HEK293 (cell line): ENCODE results near the gene CLDN10.

Experiments
- CTCF ChIA-PET: fragments of 350-600 bp; formaldehyde crosslinking; extraction: SDS; loops from one replicate; lab custom pipeline; 2021; ENCODE audit warnings: antibody characterized with exemption; lab: Yijun Ruan, JAX
- POLR2A ChIA-PET: fragments of 300-600 bp; formaldehyde crosslinking; extraction: SDS; loops from one replicate; lab custom pipeline; 2020; ENCODE audit warnings: antibody characterized with exemption, inconsistent platforms; lab: Yijun Ruan, JAX
- H3K27ac ChIP-seq: fragments of 200-500 bp; sonication (Bioruptor generic); 2 replicates; pipeline ENCODE4 v1.5.1; 2014; ENCODE audit warnings: low read depth, low read length, control low read depth, inconsistent platforms; ENCODE audit errors: extremely low read depth
- H3K36me3 ChIP-seq, 2 experiments: fragments of 200-500 bp in 1 of 2; sonication (Bioruptor generic) in 1 of 2; 1 replicate in 1 of 2; 2 replicates in 1 of 2; pipeline ENCODE4 v1.5.1; 2014 to 2017; ENCODE audit warnings: inconsistent platforms in 2 of 2, low read length in 2 of 2; ENCODE audit not compliant: control insufficient read depth in 2 of 2, insufficient read depth in 1 of 2
- H3K4me1 ChIP-seq: fragments of 200-500 bp; sonication (Bioruptor generic); 2 replicates; pipeline ENCODE4 v1.5.1; 2014; ENCODE audit warnings: mild to moderate bottlenecking, low read length, inconsistent platforms; ENCODE audit not compliant: control insufficient read depth, insufficient read depth
- H3K4me3 ChIP-seq: 2 replicates; pipeline ENCODE4 v1.5.1; 2011; ENCODE audit warnings: low read depth, mild to moderate bottlenecking, control low read depth, low read length, moderate library complexity
- H3K9me3 ChIP-seq: fragments of 200-500 bp; sonication (Bioruptor generic); 2 replicates; pipeline ENCODE4 v1.5.1; 2014; ENCODE audit warnings: low read depth, low read length, inconsistent platforms; ENCODE audit not compliant: control insufficient read depth, insufficient read depth
- EGR2 ChIP-seq: fragments of 450-650 bp; formaldehyde crosslinking; IDR thresholded peaks from 2 replicates; pipeline ENCODE4 v1.5.1; 2016; ENCODE audit warnings: low read depth, missing biosample characterization, missing genetic modification characterization
- GLIS1 ChIP-seq: fragments of 450-650 bp; formaldehyde crosslinking; IDR thresholded peaks from 2 replicates; pipeline ENCODE4 v1.5.1; 2016; ENCODE audit warnings: missing biosample characterization, missing genetic modification characterization
- HOXA7 ChIP-seq: sonication (generic); formaldehyde crosslinking; IDR thresholded peaks from 2 replicates; pipeline ENCODE4 v1.8.1; 2022; ENCODE audit warnings: missing genetic modification reagents, borderline replicate concordance
- HOXD13 ChIP-seq: sonication (generic); formaldehyde crosslinking; IDR thresholded peaks from 2 replicates; pipeline ENCODE4 v1.8.0; 2022; ENCODE audit warnings: missing genetic modification reagents, borderline replicate concordance
- KLF8 ChIP-seq: fragments of 450-650 bp; formaldehyde crosslinking; IDR thresholded peaks from 2 replicates; pipeline ENCODE4 v1.5.1; 2016; ENCODE audit warnings: missing biosample characterization, missing genetic modification characterization
- SALL2 ChIP-seq: fragments of 450-650 bp; formaldehyde crosslinking; IDR thresholded peaks from 2 replicates; pipeline ENCODE4 v1.5.0; 2017; ENCODE audit warnings: missing biosample characterization, mild to moderate bottlenecking, missing genetic modification characterization, borderline replicate concordance
- SCRT2 ChIP-seq: fragments of 450-650 bp; formaldehyde crosslinking; IDR thresholded peaks from 2 replicates; pipeline ENCODE4 v1.5.1; 2016; ENCODE audit warnings: missing biosample characterization, missing genetic modification characterization
- ZFP69B ChIP-seq: fragments of 450-650 bp; formaldehyde crosslinking; IDR thresholded peaks from 2 replicates; pipeline ENCODE4 v1.5.1; 2016; ENCODE audit warnings: missing biosample characterization, missing genetic modification characterization
- ZNF175 ChIP-seq: fragments of 450-650 bp; formaldehyde crosslinking; IDR thresholded peaks from 2 replicates; pipeline ENCODE4 v1.5.1; 2016; ENCODE audit warnings: missing biosample characterization, missing genetic modification characterization
- ZNF292 ChIP-seq: fragments of 450-650 bp; formaldehyde crosslinking; IDR thresholded peaks from 2 replicates; pipeline ENCODE4 v1.5.1; 2016; ENCODE audit warnings: low read depth, missing biosample characterization, missing genetic modification characterization, borderline replicate concordance
- ZNF335 ChIP-seq: fragments of 450-650 bp; formaldehyde crosslinking; conservative IDR thresholded peaks from 2 replicates; pipeline ENCODE4 v1.5.1; 2016; ENCODE audit warnings: missing biosample characterization, missing genetic modification characterization
- ZNF350 ChIP-seq: fragments of 450-650 bp; formaldehyde crosslinking; IDR thresholded peaks from 2 replicates; pipeline ENCODE4 v1.5.0; 2017; ENCODE audit warnings: missing biosample characterization, mild to moderate bottlenecking, missing genetic modification characterization
- ZNF521 ChIP-seq: fragments of 450-650 bp; formaldehyde crosslinking; IDR thresholded peaks from 2 replicates; pipeline ENCODE4 v1.5.1; 2017; ENCODE audit warnings: missing biosample characterization, mild to moderate bottlenecking, missing genetic modification characterization
- ZNF571 ChIP-seq: fragments of 450-650 bp; formaldehyde crosslinking; IDR thresholded peaks from 2 replicates; pipeline ENCODE4 v1.5.0; 2017; ENCODE audit warnings: missing biosample characterization, missing genetic modification characterization
- ZNF626 ChIP-seq: fragments of 450-650 bp; sonication (Bioruptor Pico); formaldehyde crosslinking; IDR thresholded peaks from 2 replicates; pipeline ENCODE4 v1.5.1; 2018; ENCODE audit warnings: missing biosample characterization, missing genetic modification characterization, inconsistent platforms
- ZNF629 ChIP-seq: fragments of 450-650 bp; formaldehyde crosslinking; IDR thresholded peaks from 2 replicates; pipeline ENCODE4 v1.5.1; 2017; ENCODE audit warnings: missing biosample characterization, missing genetic modification characterization
- ZNF707 ChIP-seq: fragments of 450-650 bp; formaldehyde crosslinking; IDR thresholded peaks from 2 replicates; pipeline ENCODE4 v1.5.1; 2016; ENCODE audit warnings: missing biosample characterization, missing genetic modification characterization
- ZXDB ChIP-seq: fragments of 450-650 bp; formaldehyde crosslinking; IDR thresholded peaks from 2 replicates; pipeline ENCODE4 v1.5.1; 2016; ENCODE audit warnings: missing biosample characterization, missing genetic modification characterization
- TF ChIP-seq, protein P1 (sequence below): sonication (generic); formaldehyde crosslinking; IDR thresholded peaks from 2 replicates; pipeline ENCODE4 v1.8.1; 2022; ENCODE audit warnings: mild to moderate bottlenecking, moderate library complexity, missing genetic modification reagents
- TF ChIP-seq, protein P2 (sequence below): fragments of 450-650 bp; formaldehyde crosslinking; IDR thresholded peaks from 2 replicates; pipeline ENCODE4 v1.5.1; 2017; ENCODE audit warnings: missing biosample characterization, missing genetic modification characterization
- TF ChIP-seq, protein P3 (sequence below): fragments of 450-650 bp; formaldehyde crosslinking; IDR thresholded peaks from 2 replicates; pipeline ENCODE4 v1.5.1; 2016; ENCODE audit warnings: missing biosample characterization, missing genetic modification characterization
- TF ChIP-seq, protein P4 (sequence below): fragments of 450-650 bp; formaldehyde crosslinking; IDR thresholded peaks from 2 replicates; pipeline ENCODE4 v1.5.1; 2016; ENCODE audit warnings: missing biosample characterization, missing genetic modification characterization
- TF ChIP-seq, protein P5 (sequence below): fragments of 450-650 bp; formaldehyde crosslinking; conservative IDR thresholded peaks from 2 replicates; pipeline ENCODE4 v1.5.1; 2016; ENCODE audit warnings: low read depth, missing biosample characterization, missing genetic modification characterization
- TF ChIP-seq, protein P6 (sequence below): fragments of 450-650 bp; formaldehyde crosslinking; IDR thresholded peaks from 2 replicates; pipeline ENCODE4 v1.5.1; 2016; ENCODE audit warnings: missing biosample characterization, missing genetic modification characterization, borderline replicate concordance
- TF ChIP-seq, protein P7 (sequence below): fragments of 450-650 bp; IDR thresholded peaks from 2 replicates; pipeline ENCODE4 v1.5.1; 2018; ENCODE audit warnings: missing biosample characterization, missing genetic modification characterization

Gene CLDN10

DNA sequence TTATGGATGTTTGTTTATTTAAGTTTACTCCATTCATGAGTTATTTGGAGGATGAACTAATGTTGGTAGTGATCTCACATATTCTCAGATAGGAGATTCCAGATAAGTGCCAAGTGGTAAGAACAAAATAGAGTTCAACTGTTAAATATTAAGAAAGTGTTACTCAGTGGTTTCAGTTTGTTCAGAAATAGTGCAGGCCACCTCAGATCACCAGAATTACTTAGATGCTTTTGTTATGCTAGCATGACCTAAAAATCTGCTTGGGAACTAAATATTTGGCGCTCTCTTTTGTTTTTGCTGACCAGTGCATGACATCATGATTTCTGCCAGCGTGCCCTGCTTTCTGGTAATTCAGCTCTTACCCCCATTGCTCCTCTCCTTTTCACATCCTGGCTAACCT lies 15.6 kb downstream of the CLDN10 start:
- no peak overlapping the region for H3K4me3 ChIP-seq
- TF ChIP-seq ZXDB (no peak), SCRT2 (tag by site-specific recombination) (no peak), ZNF571 (tag by site-specific recombination) (no peak), ZFP69B (tag by site-specific recombination) (no peak), ZNF521 (tag by site-specific recombination) (no peak), GLIS1 (no peak), HOXA7 (no peak), ZNF175 (tag by site-specific recombination) (no peak), ZNF626 (tag by site-specific recombination) (no peak), ZNF350 (tag by site-specific recombination) (no peak), SALL2 (tag by site-specific recombination) (no peak), ZNF629 (tag by site-specific recombination) (no peak), ZNF292 (no peak)
- TF ChIP-seq, protein P1, sequence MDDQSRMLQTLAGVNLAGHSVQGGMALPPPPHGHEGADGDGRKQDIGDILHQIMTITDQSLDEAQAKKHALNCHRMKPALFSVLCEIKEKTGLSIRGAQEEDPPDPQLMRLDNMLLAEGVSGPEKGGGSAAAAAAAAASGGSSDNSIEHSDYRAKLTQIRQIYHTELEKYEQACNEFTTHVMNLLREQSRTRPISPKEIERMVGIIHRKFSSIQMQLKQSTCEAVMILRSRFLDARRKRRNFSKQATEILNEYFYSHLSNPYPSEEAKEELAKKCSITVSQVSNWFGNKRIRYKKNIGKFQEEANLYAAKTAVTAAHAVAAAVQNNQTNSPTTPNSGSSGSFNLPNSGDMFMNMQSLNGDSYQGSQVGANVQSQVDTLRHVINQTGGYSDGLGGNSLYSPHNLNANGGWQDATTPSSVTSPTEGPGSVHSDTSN (CRISPR knock-in tag): no peak
- TF ChIP-seq, protein P2, sequence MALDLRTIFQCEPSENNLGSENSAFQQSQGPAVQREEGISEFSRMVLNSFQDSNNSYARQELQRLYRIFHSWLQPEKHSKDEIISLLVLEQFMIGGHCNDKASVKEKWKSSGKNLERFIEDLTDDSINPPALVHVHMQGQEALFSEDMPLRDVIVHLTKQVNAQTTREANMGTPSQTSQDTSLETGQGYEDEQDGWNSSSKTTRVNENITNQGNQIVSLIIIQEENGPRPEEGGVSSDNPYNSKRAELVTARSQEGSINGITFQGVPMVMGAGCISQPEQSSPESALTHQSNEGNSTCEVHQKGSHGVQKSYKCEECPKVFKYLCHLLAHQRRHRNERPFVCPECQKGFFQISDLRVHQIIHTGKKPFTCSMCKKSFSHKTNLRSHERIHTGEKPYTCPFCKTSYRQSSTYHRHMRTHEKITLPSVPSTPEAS (tag by site-specific recombination): no peak
- TF ChIP-seq, protein P3, sequence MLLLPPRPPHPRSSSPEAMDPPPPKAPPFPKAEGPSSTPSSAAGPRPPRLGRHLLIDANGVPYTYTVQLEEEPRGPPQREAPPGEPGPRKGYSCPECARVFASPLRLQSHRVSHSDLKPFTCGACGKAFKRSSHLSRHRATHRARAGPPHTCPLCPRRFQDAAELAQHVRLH (tag by site-specific recombination): no peak
- TF ChIP-seq, protein P4, sequence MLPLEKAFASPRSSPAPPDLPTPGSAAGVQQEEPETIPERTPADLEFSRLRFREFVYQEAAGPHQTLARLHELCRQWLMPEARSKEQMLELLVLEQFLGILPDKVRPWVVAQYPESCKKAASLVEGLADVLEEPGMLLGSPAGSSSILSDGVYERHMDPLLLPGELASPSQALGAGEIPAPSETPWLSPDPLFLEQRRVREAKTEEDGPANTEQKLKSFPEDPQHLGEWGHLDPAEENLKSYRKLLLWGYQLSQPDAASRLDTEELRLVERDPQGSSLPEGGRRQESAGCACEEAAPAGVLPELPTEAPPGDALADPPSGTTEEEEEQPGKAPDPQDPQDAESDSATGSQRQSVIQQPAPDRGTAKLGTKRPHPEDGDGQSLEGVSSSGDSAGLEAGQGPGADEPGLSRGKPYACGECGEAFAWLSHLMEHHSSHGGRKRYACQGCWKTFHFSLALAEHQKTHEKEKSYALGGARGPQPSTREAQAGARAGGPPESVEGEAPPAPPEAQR (tag by site-specific recombination): no peak
- TF ChIP-seq, protein P5, sequence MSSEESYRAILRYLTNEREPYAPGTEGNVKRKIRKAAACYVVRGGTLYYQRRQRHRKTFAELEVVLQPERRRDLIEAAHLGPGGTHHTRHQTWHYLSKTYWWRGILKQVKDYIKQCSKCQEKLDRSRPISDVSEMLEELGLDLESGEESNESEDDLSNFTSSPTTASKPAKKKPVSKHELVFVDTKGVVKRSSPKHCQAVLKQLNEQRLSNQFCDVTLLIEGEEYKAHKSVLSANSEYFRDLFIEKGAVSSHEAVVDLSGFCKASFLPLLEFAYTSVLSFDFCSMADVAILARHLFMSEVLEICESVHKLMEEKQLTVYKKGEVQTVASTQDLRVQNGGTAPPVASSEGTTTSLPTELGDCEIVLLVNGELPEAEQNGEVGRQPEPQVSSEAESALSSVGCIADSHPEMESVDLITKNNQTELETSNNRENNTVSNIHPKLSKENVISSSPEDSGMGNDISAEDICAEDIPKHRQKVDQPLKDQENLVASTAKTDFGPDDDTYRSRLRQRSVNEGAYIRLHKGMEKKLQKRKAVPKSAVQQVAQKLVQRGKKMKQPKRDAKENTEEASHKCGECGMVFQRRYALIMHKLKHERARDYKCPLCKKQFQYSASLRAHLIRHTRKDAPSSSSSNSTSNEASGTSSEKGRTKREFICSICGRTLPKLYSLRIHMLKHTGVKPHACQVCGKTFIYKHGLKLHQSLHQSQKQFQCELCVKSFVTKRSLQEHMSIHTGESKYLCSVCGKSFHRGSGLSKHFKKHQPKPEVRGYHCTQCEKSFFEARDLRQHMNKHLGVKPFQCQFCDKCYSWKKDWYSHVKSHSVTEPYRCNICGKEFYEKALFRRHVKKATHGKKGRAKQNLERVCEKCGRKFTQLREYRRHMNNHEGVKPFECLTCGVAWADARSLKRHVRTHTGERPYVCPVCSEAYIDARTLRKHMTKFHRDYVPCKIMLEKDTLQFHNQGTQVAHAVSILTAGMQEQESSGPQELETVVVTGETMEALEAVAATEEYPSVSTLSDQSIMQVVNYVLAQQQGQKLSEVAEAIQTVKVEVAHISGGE: no peak
- CTCF ChIA-PET: interaction anchor here (0.6 kb wide), 1 partner anchor 795 kb away, joined by 3 read pairs; no protein-coding TSS in a partner anchor
- H3K4me1 ChIP-seq: no peaks in the 10 kb centered on the region; the same call in 1 of the 2 replicates
- no peak overlapping the region for H3K27ac ChIP-seq
- POLR2A ChIA-PET: no interaction called here
- H3K9me3 ChIP-seq: no peaks in the 10 kb centered on the region
- H3K36me3 ChIP-seq: no peaks in the 10 kb centered on the region

DNA sequence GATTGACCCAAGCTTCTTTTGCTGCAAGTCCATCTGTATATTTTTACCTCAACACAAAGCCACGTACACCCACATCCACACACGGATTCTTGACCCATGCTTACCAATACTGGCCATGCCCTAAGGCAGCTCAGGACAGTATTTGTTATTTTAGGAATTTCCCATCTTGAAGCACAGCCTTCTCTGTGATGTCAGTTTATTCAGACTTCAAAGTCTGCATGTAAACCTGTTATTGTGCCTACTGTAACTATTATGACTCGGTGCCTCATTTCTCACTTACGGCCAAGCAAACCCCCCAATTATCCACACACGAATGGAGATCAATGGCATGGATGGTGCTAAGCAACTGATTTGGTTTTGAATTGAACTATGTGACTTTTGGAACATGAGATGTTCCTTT lies 17.5 kb downstream of the CLDN10 start:
- H3K4me3 ChIP-seq: no peak overlapping the region
- CTCF ChIA-PET: no interaction called here
- TF ChIP-seq, protein P3 (tag by site-specific recombination): no peak
- TF ChIP-seq ZNF707 (tag by site-specific recombination) (no peak), ZNF335 (tag by site-specific recombination) (no peak), KLF8 (tag by site-specific recombination) (no peak), EGR2 (tag by site-specific recombination) (no peak), HOXD13 (CRISPR knock-in tag) (no peak)
- TF ChIP-seq, protein P6, sequence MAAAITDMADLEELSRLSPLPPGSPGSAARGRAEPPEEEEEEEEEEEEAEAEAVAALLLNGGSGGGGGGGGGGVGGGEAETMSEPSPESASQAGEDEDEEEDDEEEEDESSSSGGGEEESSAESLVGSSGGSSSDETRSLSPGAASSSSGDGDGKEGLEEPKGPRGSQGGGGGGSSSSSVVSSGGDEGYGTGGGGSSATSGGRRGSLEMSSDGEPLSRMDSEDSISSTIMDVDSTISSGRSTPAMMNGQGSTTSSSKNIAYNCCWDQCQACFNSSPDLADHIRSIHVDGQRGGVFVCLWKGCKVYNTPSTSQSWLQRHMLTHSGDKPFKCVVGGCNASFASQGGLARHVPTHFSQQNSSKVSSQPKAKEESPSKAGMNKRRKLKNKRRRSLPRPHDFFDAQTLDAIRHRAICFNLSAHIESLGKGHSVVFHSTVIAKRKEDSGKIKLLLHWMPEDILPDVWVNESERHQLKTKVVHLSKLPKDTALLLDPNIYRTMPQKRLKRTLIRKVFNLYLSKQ: no peak
- TF ChIP-seq, protein P7, sequence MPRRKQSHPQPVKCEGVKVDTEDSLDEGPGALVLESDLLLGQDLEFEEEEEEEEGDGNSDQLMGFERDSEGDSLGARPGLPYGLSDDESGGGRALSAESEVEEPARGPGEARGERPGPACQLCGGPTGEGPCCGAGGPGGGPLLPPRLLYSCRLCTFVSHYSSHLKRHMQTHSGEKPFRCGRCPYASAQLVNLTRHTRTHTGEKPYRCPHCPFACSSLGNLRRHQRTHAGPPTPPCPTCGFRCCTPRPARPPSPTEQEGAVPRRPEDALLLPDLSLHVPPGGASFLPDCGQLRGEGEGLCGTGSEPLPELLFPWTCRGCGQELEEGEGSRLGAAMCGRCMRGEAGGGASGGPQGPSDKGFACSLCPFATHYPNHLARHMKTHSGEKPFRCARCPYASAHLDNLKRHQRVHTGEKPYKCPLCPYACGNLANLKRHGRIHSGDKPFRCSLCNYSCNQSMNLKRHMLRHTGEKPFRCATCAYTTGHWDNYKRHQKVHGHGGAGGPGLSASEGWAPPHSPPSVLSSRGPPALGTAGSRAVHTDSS (tag by site-specific recombination): no peak

More for the DNA sequence above, 17.5 kb downstream of the CLDN10 start:
- Histone ChIP-seq H3K36me3 (no peaks in the 10 kb centered on the region), H3K4me1 (no peaks in the 10 kb centered on the region; the same call in 1 of the 2 replicates), H3K27ac (no peak overlapping the region), H3K9me3 (no peaks in the 10 kb centered on the region)
- POLR2A ChIA-PET: no interaction called here
